ENCODE measurements around the gene CHCHD3.
A peak's percentile ranks its signal among the peaks of the same experiment; 100 is the strongest.
"Not testable (repeated sequence)": the region's sequence is repeated elsewhere in the genome, so short reads cannot be mapped to it uniquely, and the experiment has no call there.

The CHCHD3 gene

DNA sequence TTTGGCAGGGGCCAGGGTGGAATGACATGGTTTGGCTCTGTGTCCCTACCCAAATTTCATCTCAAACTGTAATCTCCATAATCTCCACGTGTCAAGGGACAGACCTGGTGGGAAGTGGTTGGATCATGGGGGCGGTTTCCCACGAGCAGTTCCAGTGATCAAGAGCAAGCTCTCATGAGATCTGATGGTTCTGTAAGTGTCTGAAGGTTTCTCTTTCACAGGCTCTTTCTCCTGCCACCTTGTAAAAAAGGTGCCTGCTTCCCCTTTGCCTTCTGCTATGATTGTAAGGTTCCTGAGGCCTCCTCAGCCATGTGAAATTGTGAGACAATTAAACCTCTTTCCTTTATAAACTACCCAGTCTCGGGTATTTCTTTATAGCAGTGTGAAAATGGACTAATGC lies 188.3 kb downstream of the CHCHD3 start:
- no peak for DNase-seq

DNA sequence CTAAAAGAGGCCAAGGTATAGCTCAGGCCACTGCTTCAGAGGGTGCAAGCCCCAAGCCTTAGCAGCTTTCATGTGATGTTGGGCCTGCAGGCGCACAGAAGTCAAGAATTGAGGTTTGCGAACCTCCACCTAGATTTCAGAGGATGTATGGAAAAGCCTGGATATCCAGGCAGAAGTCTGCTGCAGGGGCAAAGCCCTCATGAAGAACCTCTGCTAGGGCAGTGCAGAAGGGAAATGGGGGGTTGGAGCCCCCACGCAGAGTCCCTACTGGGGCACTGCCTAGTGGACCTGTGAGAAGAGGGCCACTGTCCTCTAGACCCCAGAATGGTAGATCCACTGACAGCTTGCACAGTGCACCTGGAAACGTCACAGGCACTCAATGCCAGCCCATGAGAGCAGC lies 189.1 kb downstream of the CHCHD3 start:
- DNase-seq, result not testable (repeated sequence)

DNA sequence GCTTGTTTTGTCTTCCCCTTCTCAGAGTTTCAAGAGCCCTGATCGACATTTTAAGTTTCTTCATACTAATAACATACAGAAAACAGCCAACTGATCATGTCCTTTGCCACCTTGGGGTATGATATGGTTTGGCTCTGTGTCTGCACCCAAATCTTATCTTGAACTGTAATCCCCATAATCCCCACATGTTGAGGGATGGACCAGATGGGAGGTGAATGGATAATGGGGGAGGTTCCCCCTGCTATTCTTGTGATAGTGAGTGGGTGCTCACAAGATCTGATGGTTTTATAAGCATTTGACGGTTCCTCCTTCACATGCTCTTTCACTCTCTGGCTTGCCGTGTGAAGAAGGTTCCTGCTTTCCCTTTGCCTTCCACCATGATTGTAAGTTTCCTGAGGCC lies 190.3 kb downstream of the CHCHD3 start:
- DNase-seq, result no peak

DNA sequence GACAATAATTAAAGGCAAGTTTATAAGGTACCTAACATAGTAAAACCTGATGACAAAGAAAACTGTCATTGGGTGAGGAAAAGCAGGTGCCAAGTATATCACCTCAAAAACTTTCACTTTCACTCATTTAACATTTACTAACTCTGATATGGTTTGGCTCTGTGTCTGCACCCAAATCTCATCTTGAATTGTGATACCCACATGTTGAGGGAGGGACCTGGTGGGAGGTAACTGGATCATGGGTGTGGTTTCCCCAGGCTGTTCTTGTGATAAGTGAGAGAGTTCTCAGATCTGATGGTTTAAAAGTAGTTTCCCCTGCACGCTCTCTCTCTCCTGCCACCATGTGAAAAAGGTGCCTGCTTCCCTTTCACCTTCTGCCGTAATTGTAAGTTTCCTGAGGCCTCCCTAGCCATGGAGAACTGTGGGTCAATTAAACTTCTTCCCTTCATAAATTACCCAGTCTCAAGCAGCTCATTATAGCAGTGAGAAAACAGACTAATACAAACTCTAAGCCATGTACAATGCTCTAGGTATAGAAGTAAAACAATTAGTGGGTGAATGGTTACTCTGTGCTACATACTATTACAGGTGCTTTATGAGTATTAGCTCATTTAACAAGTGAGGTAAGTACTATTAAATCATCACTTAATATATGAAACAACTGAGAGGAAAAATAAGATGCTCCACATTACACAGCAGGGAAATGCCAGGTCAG lies 199.0 kb downstream of the CHCHD3 start:
- no peak for DNase-seq

DNA sequence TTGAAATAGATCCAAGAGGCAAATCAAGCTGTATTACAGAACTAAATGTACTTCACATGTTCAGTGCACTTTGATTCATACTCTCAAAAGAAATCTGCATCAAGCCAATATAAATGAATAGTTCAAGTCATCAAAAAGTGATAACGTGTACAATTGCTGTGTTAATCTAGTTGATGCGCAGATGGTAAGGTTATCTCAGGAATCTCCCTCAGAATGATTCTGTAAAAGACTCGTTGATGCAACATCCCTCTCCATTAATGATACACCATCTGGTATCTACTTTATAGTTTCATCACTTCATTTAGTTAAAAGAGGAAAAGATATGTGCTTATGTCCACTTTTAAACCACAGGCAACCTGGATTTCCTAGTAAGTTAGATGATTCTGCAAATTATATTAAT lies 200.6 kb downstream of the CHCHD3 start:
- no peak for DNase-seq

- no peak for DNase-seq
Observed at GRCh38 chr7:132879579-132879978, 202.3 kb downstream of the CHCHD3 start.

- DNase-seq, result no peak
Observed at GRCh38 chr7:132878204-132878919, 203.5 kb downstream of the CHCHD3 start.

DNA sequence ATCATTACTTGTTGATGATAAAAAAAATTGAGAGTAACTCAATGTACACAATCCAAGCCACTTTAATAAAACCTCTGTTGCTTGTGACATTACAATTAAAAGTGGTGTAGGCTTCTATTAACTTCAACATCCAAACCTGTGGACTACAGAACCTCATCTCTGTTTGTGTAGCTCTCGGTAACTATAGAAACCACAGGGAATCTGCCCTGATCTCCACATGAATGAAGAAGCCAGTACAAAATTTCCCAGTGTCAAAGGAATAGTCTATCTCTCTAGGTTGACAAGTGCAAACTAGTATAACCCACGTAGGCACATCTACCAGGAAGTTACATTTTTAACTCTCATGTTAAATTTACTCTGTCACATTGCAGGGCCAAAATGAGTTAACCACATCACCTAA lies 204.3 kb downstream of the CHCHD3 start:
- DNase-seq, result no peak

DNA sequence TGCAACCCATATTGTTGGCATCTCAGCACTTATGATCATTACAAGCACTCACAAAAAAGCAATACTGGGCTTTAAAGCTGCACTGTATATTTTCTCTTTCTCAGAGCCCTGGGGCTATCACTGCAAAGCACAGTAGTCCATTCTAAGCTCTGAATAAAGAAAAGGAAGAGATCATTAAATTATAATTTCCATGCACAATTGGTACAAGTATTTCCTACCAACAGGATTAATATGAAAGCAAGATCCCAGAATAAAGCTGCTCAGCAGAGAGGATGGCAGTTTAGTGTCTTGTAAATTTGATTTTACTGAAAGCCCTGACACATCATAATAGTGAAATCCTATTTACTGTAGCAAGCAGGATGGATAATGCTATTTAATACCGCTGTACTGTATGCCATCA lies 205.3 kb downstream of the CHCHD3 start:
- DNase-seq, result no peak

- DNase-seq, result no peak
Observed at GRCh38 chr7:132872034-132872433, 209.9 kb downstream of the CHCHD3 start.

- DNase-seq, result no peak
Observed at GRCh38 chr7:132871419-132871818, 210.5 kb downstream of the CHCHD3 start.

DNA sequence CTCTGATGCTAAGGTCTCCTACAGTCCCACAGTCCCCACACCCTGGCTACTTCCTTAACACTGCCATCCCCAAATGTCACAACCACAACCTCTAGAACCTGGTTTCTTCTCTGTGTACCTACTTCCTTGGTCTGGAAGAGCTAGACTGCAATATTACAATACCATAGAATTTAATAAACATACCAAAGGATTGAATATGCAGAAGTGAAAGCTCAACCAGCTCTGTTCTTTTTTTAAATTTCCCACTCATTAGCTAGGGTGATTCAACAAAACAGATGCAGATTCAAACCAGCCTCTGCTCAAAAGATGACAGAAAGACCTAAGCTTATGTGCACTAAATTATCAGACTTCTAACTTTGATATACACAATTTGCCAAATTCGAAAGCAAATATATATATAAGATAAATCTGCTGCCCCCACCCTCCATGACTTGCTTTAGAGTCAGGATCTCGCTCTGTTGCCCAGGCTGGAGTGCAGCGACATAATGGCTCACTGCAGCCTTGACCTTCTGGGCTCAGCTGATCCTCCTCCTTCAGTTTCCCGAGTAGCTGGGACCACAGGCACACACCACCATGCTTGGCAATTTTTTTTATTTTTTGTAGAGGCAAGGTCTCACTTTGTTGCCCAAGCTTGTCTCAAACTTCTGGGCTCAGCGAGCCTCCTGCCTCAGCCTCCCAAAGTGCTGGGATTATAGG lies 212.6 kb downstream of the CHCHD3 start:
- DNase-seq, result peak; percentile 6

DNA sequence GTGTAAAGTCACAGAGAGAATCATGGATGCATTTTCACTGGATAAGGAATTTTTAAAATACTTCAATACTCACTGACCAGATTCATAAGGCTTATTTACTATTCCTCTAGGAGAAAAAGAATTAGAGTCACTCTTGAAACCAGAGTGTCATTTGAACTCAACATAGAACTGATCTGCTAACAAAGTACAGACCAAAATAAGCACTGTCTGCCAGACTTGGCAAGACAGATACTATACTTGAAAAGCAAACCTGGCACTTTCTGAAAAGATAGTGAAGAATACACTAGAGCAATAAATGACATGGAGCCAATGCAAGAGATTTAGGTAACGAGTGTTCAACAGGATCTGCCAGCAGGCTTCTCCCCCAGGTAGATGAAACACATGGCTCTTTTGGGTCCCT lies 215.3 kb downstream of the CHCHD3 start:
- DNase-seq, result no peak

DNA sequence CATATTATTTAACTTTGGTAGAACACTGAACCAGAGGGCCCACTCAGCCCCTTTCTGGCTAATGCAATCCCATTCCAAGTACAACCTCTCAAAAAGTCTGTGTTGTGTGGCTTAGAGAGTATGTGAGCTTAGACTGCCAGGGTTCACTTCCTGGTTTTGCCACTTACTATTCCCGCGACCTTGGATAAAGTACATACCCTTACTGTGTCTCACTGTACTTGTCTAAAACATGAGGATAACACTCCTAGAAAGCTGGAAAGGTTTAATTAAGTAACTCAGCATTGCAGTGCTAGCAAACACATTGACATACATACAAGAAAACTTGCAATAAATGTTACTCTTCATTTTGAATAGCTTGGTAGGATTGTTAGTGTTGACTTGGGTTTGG lies 215.8 kb downstream of the CHCHD3 start:
- DNase-seq, result no peak

DNA sequence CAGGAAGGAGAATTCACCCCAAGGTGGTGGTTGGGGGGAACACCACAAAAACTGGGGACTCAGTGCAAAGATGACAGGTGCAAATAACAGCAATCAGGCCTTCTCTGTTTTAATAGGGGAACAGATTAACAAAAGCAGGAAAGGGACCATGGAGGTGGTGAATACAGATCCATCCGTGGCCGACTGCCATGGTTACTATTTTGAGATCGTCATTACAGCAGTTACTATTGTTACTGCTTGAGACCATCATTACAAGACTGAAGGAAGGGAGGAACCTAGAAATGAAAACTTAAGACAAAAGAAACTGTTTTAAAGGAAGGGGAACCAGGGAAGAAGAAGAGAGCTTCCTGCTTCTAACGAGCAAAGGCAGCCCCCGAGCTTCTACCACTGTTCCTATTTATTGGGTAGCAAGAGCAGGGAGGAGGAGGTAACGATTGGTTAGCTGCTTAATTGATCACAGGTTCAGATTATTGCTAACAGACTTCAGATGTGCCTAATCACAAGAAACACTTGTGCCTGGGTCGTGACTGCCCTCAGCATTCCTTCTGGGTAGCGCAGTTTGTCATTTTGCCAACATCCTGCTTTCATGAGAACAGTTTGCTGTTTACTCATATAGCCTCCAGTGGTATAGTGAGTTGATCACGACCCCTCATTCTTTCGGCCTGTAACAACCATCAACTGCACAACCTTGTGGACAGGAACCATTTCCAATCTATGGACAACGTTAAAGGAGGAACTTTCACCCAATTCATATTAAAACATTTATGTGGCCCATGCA lies 216.3 kb downstream of the CHCHD3 start:
- DNase-seq, result no peak

- no peak for DNase-seq
Observed at GRCh38 chr7:132861940-132862554, 219.8 kb downstream of the CHCHD3 start.

GRCh38 chr7:132861424-132861823 lies 220.5 kb downstream of the CHCHD3 start:
- no peak for DNase-seq

DNA sequence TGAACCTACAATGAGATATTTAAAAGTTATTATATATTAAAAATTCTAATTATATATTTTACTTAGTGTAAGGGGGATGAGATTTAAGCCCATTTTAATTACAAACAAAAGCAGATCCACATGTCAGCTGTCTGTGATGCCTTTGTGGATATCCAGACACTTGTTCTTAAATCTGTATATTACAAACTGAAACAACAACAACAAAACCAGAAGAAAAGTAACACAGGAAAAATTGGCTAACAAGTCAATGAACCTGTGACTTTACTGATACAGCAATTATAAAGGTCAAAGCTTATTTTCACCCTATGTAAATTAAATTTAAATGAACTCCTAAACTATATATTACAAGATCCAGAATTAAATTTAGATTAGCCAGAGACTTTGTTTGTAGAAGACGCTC lies 222.7 kb downstream of the CHCHD3 start:
- no peak for DNase-seq

GRCh38 chr7:132858760-132859159 lies 223.1 kb downstream of the CHCHD3 start:
- DNase-seq, result no peak

GRCh38 chr7:132858251-132858650 lies 223.6 kb downstream of the CHCHD3 start:
- DNase-seq, result no peak

GRCh38 chr7:132857703-132858102 lies 224.2 kb downstream of the CHCHD3 start:
- DNase-seq, result no peak

GRCh38 chr7:132857031-132857430 lies 224.9 kb downstream of the CHCHD3 start:
- DNase-seq, result no peak

DNA sequence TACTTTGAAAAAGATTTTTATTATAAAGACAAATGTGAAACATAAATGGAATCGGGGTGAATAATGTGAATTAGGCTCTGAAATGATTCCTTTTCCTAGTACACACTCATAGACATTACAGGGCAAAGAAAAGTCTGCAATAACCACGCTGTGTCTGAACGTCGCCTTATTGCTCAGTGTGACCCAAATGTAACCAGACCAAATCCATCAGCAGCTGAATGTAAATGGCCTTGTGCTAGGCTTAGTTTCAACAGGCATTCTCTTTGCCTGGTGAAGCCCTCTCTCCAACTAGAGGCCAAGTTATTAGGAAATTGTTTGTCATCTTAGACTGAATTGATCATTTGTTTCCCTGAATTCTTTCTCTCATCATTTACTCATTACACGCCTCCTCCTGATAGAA lies 225.5 kb downstream of the CHCHD3 start:
- DNase-seq, result no peak

All from SIG-M5 (cell line).